Activated B cell treated with CpG ODN at 0.5 μM for 24 hours (primary cell): ENCODE data around the gene APOBEC3F. TPM values are rescaled to one million over a fixed set of nuclear protein-coding genes. Genes with fewer than 3 reads are reported as not detected.

Experiments
- ATAC-seq: fragments of 200-7000 bp; cut with Tn5 transposase; one replicate; pipeline ENCODE4 v1.10.0; 2021; ENCODE audit warnings: low read depth, mild to moderate bottlenecking, moderate library complexity
- CTCF ChIA-PET: fragments of 350-600 bp; sonication (Branson Sonifier 250); formaldehyde crosslinking; loops from one replicate; lab custom pipeline; 2021; ENCODE audit warnings: antibody characterized with exemption; lab: Charles Lee
- POLR2A ChIA-PET: fragments of 350-600 bp; sonication (Branson Sonifier 250); formaldehyde crosslinking; loops from one replicate; lab custom pipeline; 2021; ENCODE audit warnings: antibody characterized with exemption; lab: Charles Lee
- DNase-seq: peaks from one replicate; pipeline ENCODE4 v3.0.0; 2022
- H3K27ac Mint-ChIP-seq: one replicate; pipeline ENCODE4 v1.8.0; 2020; ENCODE audit warnings: mixed read lengths
- H3K27me3 Mint-ChIP-seq: one replicate; pipeline ENCODE4 v1.8.0; 2021; ENCODE audit warnings: mixed read lengths
- H3K36me3 Mint-ChIP-seq: one replicate; pipeline ENCODE4 v1.8.0; 2021; ENCODE audit warnings: low read depth, mixed read lengths
- H3K4me1 Mint-ChIP-seq: one replicate; pipeline ENCODE4 v1.8.0; 2021; ENCODE audit warnings: mixed read lengths
- H3K4me3 Mint-ChIP-seq: one replicate; pipeline ENCODE4 v1.8.0; 2020; ENCODE audit warnings: mild to moderate bottlenecking, mixed read lengths
- H3K9me3 Mint-ChIP-seq: one replicate; pipeline ENCODE4 v1.8.0; 2020; ENCODE audit warnings: mixed read lengths
- CTCF ChIP-seq: fragments of 200-600 bp; IDR thresholded peaks from one replicate; pipeline ENCODE4 v1.8.0; 2022; ENCODE audit warnings: antibody characterized with exemption, mild to moderate bottlenecking
- intact Hi-C: fragments of 100-400 bp; cut with micrococcal nuclease; formaldehyde crosslinking; loops from one replicate; pipeline ENCODE4 v1.15.1; 2024
- total RNA-seq: library from RNA; stranded (reverse); gene quantifications from 2 replicates; pipeline ENCODE4 v1.2.3, GENCODE V29; 2022

The APOBEC3F gene
- total RNA-seq, 1 donor from 2014 or later = 82.4 TPM

- Mint-ChIP-seq H3K4me3 (peak overlapping the region; percentile 91), H3K9me3 (no peaks in the 10 kb centered on the region), H3K36me3 (peaks cover 67% of the 10 kb centered on the region), H3K27me3 (no peaks in the 10 kb centered on the region), H3K4me1 (peaks cover 54% of the 10 kb centered on the region), H3K27ac (peak overlapping the region; percentile 96)
- ATAC-seq = no peak
- TF ChIP-seq CTCF = no peak
- no peak for DNase-seq
- intact Hi-C loops = no loop called here
- ChIA-PET CTCF (interaction anchor here (0.7 to 1.1 kb wide), 2 partner anchors 16 to 47 kb away, joined by 3 read pairs; no protein-coding TSS in a partner anchor), POLR2A (interaction anchor here (0.6 to 4.2 kb wide), 15 partner anchors 12 to 426 kb away, joined by 3 to 19 read pairs (median 5); partner anchors contain the start of genes APOBEC3H and CBX7)
These were observed 19.0 kb upstream of the APOBEC3F start for GRCh38 chr22:39021552-39022250.

- Mint-ChIP-seq H3K4me3 (no peak overlapping the region), H3K27me3 (no peaks in the 10 kb centered on the region), H3K36me3 (peaks cover 55% of the 10 kb centered on the region), H3K27ac (peak overlapping the region; percentile 35), H3K9me3 (no peaks in the 10 kb centered on the region), H3K4me1 (peaks cover 43% of the 10 kb centered on the region)
- no peak for TF ChIP-seq CTCF
- ATAC-seq (no peak), DNase-seq (no peak)
- POLR2A ChIA-PET = no interaction called here
- intact Hi-C loops = no loop called here
- CTCF ChIA-PET = no interaction called here
These were observed 15.9 kb upstream of the APOBEC3F start for GRCh38 chr22:39024519-39025308.

GRCh38 chr22:39026509-39027150 lies 14.0 kb upstream of the APOBEC3F start:
- intact Hi-C loops = no loop called here
- ATAC-seq (no peak), DNase-seq (no peak)
- CTCF ChIA-PET = no interaction called here
- H3K36me3 Mint-ChIP-seq = peaks cover 57% of the 10 kb centered on the region
- no peaks in the 10 kb centered on the region for H3K9me3 Mint-ChIP-seq
- peaks cover 32% of the 10 kb centered on the region for H3K4me1 Mint-ChIP-seq
- TF ChIP-seq CTCF = no peak
- no peak overlapping the region for H3K27ac Mint-ChIP-seq
- no peaks in the 10 kb centered on the region for H3K27me3 Mint-ChIP-seq
- no peak overlapping the region for H3K4me3 Mint-ChIP-seq
- POLR2A ChIA-PET = no interaction called here

- CTCF ChIA-PET = no interaction called here
- Mint-ChIP-seq H3K9me3 (no peaks in the 10 kb centered on the region), H3K27me3 (no peaks in the 10 kb centered on the region), H3K27ac (no peak overlapping the region), H3K36me3 (peaks cover 55% of the 10 kb centered on the region), H3K4me3 (no peak overlapping the region), H3K4me1 (peaks cover 23% of the 10 kb centered on the region)
- intact Hi-C loops = no loop called here
- DNase-seq (no peak), ATAC-seq (no peak)
- POLR2A ChIA-PET = interaction anchor here (0.6 kb wide), 1 partner anchor 14 kb away, joined by 3 read pairs; no protein-coding TSS in a partner anchor
- no peak for TF ChIP-seq CTCF
These were observed 12.9 kb upstream of the APOBEC3F start for GRCh38 chr22:39027717-39028116.

GRCh38 chr22:39028281-39028680 lies 12.4 kb upstream of the APOBEC3F start:
- POLR2A ChIA-PET = interaction anchor here (0.5 kb wide), 1 partner anchor 100 kb away, joined by 10 read pairs; no protein-coding TSS in a partner anchor
- H3K36me3 Mint-ChIP-seq = peaks cover 57% of the 10 kb centered on the region
- ATAC-seq = no peak
- peaks cover 22% of the 10 kb centered on the region for H3K4me1 Mint-ChIP-seq
- H3K9me3 Mint-ChIP-seq = no peaks in the 10 kb centered on the region
- CTCF ChIA-PET = no interaction called here
- no peaks in the 10 kb centered on the region for H3K27me3 Mint-ChIP-seq
- intact Hi-C loops = no loop called here
- H3K27ac Mint-ChIP-seq = peak overlapping the region; percentile 30
- H3K4me3 Mint-ChIP-seq = no peak overlapping the region
- TF ChIP-seq CTCF = no peak
- DNase-seq = no peak
